Neural crest cell (in vitro differentiated cells): ENCODE results near the gene RFX2. TPM values are rescaled to one million over a fixed set of nuclear protein-coding genes. Genes with fewer than 3 reads are reported as not detected.

Source experiments
- DNase-seq: peaks from one replicate; pipeline ENCODE4 v3.0.0; 2021; ENCODE audit warnings: low read depth, mixed read lengths, low spot score
- H3K27ac Mint-ChIP-seq: one replicate; pipeline ENCODE4 v1.8.0; 2021; ENCODE audit warnings: mild to moderate bottlenecking, mixed read lengths; ENCODE audit not compliant: unreplicated experiment
- H3K27me3 Mint-ChIP-seq: 2 replicates; pipeline ENCODE4 v1.8.0; 2021; ENCODE audit warnings: low read depth, mild to moderate bottlenecking, mixed read lengths
- H3K36me3 Mint-ChIP-seq: 2 replicates; pipeline ENCODE4 v1.8.0; 2021; ENCODE audit warnings: low read depth, mild to moderate bottlenecking, mixed read lengths
- H3K4me1 Mint-ChIP-seq: 2 replicates; pipeline ENCODE4 v1.8.0; 2021; ENCODE audit warnings: mixed read lengths
- H3K4me3 Mint-ChIP-seq: one replicate; pipeline ENCODE4 v1.8.0; 2021; ENCODE audit warnings: mild to moderate bottlenecking, mixed read lengths
- H3K9me3 Mint-ChIP-seq: 2 replicates; pipeline ENCODE4 v1.8.0; 2021; ENCODE audit warnings: mixed read lengths
- total RNA-seq: library from RNA; stranded (reverse); gene quantifications from 2 replicates; pipeline ENCODE4 v1.2.1, GENCODE V29; 2021
- TF ChIP-seq, protein P1 (sequence below): fragments of 200-600 bp; sonication (generic); conservative IDR thresholded peaks from 2 replicates; pipeline ENCODE4 v1.5.0; 2021; ENCODE audit warnings: antibody characterized with exemption, mild to moderate bottlenecking

Gene RFX2
- total RNA-seq, 1 donor from 2014 or later = 17.2 TPM

DNA sequence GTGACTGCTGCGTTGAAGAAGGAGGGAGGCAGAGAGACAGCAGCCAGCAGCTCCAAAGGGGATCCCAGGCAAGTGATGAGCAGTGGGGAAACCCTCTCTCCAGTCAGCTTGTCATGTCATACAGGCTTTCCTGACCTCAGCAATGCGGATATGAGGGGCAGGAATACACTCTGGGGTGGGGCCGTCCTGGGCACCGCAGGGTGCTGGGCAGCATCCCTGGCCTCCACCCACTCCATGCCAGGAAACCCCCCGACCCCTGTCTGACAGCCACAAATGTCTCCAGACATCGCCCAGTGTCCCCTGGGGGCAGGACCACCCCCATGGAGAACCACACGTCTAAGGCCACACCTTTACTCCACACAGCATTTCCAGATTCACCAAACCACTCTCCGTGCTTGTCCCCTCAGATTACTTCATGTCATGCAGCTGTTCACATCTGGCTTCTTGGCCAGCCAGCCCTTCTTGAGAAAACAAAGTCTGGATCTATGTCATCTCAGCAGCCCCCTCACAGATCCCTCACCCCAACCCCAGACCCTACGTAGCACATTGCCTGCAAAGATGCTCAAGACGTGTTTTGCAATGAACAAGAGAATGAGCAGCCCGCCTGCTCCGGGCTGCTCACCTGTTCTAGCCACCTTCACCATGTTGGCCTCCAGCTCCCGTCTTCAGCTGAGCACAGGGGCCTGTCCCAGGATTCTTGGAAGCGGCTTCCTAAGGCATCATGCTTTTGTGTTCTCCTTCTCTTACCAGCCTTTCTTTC lies 46.5 kb downstream of the RFX2 start:
- Mint-ChIP-seq H3K4me1 (peaks cover 58% of the 10 kb centered on the region), H3K27ac (no peak overlapping the region), H3K4me3 (no peak overlapping the region), H3K27me3 (no peaks in the 10 kb centered on the region), H3K9me3 (no peaks in the 10 kb centered on the region), H3K36me3 (no peaks in the 10 kb centered on the region)
- DNase-seq = no peak
- TF ChIP-seq, protein P1, sequence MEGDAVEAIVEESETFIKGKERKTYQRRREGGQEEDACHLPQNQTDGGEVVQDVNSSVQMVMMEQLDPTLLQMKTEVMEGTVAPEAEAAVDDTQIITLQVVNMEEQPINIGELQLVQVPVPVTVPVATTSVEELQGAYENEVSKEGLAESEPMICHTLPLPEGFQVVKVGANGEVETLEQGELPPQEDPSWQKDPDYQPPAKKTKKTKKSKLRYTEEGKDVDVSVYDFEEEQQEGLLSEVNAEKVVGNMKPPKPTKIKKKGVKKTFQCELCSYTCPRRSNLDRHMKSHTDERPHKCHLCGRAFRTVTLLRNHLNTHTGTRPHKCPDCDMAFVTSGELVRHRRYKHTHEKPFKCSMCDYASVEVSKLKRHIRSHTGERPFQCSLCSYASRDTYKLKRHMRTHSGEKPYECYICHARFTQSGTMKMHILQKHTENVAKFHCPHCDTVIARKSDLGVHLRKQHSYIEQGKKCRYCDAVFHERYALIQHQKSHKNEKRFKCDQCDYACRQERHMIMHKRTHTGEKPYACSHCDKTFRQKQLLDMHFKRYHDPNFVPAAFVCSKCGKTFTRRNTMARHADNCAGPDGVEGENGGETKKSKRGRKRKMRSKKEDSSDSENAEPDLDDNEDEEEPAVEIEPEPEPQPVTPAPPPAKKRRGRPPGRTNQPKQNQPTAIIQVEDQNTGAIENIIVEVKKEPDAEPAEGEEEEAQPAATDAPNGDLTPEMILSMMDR = no peak

DNA sequence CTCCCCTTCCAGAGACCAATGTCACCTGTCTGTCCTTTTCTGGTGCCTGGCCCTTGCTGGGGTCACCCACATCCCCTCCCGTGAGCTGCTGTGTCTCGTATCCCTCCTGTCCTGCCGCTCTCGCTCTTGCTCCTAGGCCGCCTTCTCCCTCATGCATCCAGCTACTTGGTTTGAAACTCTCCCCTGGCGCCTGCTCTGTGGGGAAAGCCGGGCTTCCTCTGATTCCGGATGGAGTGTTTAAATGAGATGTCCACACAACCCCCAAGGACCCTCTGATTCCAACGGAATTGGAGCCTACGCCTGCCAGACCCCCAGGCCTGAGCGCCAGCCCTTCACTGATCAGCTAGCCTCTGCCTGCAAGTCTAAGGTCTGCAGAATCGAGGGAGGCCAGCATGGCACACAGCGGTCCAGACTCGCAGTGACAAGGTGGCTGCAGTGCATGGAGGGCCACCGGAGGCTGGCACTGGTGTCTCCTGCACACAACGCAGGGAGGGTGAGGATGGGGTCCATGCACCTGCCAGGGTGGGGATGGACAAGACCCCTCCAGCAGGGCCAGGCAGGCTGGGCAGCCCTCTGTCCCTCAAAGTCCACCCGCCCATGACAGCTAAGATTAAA lies 47.2 kb downstream of the RFX2 start:
- Mint-ChIP-seq H3K4me3 (no peak overlapping the region), H3K27ac (no peak overlapping the region), H3K9me3 (no peaks in the 10 kb centered on the region), H3K4me1 (peaks cover 54% of the 10 kb centered on the region), H3K27me3 (no peaks in the 10 kb centered on the region), H3K36me3 (no peaks in the 10 kb centered on the region)
- DNase-seq = no peak
- TF ChIP-seq, protein P1 = no peak

DNA sequence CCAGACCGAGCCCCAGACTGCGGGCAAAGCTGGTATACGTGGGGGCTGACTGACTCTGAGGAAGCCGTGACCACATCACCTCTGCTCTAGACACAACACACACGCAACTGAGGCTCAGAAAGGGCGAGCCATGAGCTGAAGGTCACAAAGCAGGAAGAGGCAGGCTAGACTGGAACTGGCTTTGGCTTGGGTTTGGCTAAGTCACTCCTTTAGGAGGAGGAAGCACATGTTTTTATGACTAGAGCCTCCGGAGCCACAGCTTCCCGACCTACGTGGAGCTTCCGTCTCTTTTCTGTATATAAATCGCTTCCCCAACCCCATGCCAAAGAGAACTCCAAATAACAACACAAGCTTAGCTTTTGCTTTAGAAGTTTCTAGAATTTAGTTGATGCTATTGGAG lies 48.0 kb downstream of the RFX2 start:
- Mint-ChIP-seq H3K27ac (no peak overlapping the region), H3K9me3 (no peaks in the 10 kb centered on the region), H3K36me3 (no peaks in the 10 kb centered on the region), H3K4me3 (no peak overlapping the region), H3K4me1 (peaks cover 54% of the 10 kb centered on the region), H3K27me3 (no peaks in the 10 kb centered on the region)
- no peak for DNase-seq
- TF ChIP-seq, protein P1 = no peak

DNA sequence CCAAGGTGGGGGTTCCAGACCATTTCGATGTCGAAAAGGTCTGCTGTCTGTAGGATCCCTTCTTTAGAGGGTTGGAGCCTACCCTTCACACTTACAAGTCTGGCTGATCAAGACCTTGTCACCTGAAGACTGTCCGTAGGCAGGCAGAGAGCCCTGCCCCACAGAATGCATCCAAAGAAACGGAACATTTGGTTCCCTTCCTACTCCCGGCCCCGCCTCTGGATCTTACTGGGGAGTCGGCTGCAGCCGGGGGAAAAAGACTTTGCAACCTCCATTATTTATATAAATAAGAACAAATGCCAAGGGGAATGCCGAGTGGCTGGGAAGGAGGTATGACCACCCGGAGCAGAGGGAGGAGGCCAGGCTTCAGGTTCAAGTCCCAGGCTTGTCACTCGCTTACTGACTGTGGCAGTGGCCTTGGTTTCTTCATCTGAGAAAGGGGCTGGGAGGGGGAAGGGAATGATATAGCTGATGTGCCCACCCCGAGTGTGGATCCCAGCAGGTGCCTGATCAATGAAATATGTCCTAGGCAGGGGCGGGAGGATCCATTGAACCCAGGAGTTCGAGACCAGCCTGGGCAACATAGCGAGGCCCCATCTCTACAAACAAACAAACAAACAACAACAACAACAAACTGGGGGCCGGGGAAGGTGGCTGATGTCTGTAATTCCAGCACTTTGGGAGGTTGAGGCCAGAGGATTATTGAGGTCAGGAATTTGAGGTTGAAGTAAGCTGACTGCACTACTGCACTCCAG lies 48.7 kb downstream of the RFX2 start:
- peak overlapping the region; percentile 77 for H3K27ac Mint-ChIP-seq
- TF ChIP-seq, protein P1 = no peak
- no peak for DNase-seq
- H3K9me3 Mint-ChIP-seq = no peaks in the 10 kb centered on the region
- H3K36me3 Mint-ChIP-seq = no peaks in the 10 kb centered on the region
- no peaks in the 10 kb centered on the region for H3K27me3 Mint-ChIP-seq
- H3K4me1 Mint-ChIP-seq = peaks cover 54% of the 10 kb centered on the region
- no peak overlapping the region for H3K4me3 Mint-ChIP-seq

DNA sequence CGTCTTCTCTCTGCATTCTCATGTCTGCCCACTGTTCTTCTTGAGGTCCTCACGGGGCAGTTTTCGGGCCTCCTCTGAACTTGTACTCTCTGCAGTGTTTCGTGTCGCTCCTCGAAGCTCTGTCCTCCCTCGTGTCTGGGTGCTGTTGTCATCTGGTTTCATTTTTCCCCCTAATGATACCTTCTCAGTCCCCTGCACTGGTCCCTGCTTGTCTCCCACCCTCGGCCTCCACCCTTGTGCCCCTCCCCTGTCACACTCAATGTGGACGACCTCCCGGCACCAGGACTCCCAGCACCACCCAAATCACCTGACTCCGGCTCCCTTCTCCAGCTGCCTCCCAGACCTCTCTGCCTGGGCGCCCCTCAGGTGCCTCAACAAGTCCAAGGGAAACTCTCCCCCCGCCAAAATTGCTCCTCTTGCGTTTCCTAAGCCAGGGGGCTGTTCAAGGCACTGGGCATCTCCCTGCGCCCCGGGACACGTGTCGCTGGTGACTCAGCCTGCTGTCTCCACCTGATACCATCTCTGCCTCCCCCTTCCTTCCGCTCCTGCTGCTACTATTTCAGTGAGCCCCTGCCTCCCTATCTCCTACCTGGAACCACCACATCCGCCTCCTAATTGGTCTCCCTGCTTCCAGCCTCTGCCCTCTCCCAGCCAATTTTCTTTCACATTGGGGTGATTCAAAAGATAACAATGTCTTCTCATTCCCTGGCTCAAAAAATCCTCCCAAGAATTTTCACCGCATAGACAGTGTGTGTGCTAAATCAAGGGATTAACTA lies 49.5 kb downstream of the RFX2 start:
- H3K4me3 Mint-ChIP-seq = no peak overlapping the region
- peaks cover 46% of the 10 kb centered on the region for H3K4me1 Mint-ChIP-seq
- DNase-seq = no peak
- no peaks in the 10 kb centered on the region for H3K9me3 Mint-ChIP-seq
- TF ChIP-seq, protein P1 = no peak
- no peaks in the 10 kb centered on the region for H3K27me3 Mint-ChIP-seq
- no peaks in the 10 kb centered on the region for H3K36me3 Mint-ChIP-seq
- no peak overlapping the region for H3K27ac Mint-ChIP-seq
